CD4-positive, alpha-beta T cell treated with Interleukin-15 for 1 hour (primary cell): ENCODE results near the gene RPL4.
"Not testable (repeated sequence)": the region's sequence is repeated elsewhere in the genome, so short reads cannot be mapped to it uniquely, and the experiment has no call there.

Experiments used
- DNase-seq: peaks from one replicate; pipeline ENCODE4 v3.0.0-alpha.2; 2020

The RPL4 gene

DNA sequence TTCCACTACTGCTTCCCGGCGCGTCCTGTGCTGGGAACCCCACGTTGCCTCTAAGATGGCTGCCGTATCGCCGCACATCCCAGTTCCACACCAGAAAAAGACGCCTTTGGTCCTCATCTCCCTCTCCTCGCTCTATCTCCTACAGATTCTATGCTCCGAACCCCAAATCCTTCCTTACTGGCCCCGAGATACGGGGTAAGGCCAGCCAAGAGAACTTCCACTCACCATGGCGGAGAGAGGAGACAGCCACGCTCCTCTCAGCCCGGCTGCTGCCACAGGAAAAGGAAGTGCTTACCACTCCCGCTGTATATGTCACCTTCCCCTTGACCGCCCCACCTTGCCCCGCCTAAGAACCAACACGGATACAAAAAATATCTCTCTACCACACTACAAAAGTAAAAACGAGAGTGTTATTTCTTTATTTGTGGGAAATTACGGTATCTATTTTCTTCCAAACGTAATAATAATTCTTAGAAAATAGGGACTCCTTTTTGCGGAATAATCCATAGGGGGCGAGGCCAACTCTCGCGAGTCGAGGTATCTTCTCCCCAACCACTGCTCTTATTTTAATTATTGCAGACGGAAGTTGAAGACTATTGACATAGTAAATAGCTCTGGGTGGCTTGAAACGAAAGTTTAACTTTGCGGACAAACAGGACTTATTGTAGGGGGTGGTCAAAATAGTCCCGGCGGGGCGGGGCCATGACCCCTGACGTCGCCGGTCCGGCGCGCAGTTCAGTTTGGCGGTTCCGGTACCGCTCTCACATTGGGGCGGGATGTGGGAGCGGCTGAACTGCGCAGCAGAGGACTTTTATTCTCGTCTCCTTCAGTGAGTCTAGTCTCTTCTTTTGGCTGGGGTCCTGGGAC is at the start of gene RPL4, which contains the start of gene ZWILCH:
RPL4 (minus strand) TSS at position 293 of the 867 bp plus-strand sequence; CDS start at position 228, 65 bp downstream.
ZWILCH (plus strand) TSS at position 764 of the 867 bp plus-strand sequence; CDS start at position 777, 13 bp downstream.
- DNase-seq, result peak; percentile 84

DNA sequence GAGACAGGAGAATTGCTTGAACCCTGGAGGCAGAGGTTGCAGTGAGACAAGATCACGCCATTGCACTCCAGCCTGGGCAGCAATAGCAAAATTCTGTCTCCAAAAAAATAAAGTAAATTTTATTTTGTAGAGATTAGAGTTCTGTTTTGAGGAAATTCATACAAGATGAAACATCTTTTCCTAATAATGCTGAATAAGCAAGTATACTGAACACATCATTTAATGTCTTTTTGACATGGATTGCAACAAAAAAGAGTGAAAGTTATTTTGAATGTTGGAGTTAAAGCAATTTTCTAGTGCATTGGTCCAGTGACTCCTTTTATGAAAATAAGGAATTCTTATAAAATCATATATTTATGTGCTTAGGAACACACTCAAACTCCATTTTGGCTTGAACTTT is 40.6 kb upstream of the RPL4 start:
- no peak for DNase-seq

DNA sequence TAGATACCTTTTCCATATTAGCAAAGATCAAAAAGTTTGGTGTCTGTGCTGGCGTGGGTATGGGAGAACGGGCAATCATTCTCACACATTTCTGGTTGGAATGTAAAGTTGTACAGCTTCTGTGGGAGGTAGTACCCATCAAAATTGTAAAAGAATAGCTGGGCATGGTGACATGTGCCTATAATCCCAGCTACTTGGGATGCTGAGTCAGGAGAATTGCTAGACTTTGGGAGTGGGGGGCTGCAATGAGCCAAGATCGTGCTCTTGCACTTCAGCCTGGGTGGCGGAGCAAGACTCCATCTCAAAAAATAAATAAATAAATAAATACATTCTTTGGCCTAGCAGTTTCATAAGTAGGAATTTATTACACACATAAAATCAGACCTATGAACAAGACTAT is 38.2 kb upstream of the RPL4 start:
- no peak for DNase-seq

DNA sequence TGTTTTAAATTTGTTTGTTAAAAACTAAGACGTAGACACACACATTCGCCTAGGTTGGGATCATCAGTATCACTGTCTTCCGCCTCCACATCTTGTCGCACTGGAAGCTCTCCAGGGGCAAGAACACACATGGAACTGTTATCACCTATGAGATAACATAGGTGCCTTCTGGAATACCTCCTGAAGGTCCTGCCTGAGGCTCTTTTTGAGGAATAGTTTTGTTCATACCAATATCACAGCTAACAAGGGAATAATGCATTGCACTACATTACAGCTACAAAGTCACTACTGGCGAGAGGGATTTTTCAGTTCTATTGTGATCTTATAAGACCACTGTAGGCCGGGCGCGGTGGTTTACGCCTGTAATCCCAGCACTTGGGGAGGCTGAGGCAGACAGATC is 30.4 kb upstream of the RPL4 start:
- no peak for DNase-seq

DNA sequence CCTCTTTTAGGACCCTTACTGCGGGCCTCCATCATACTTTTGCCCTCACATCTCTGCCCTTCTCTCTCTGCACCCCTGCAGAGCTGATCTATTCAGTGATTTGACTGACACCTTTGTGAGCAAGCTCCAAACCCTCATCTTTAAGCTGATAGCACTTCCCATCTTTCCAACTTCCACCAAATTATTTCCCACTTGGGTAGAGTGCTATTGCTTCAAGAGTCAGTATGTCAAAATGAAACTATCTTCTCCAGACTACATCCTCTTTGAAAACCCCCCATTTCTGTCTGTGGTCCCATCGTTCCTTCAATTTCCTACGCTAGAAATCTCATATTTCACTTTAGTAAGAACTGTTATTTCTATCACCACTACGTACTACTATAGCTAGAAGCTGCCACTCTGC is 20.2 kb upstream of the RPL4 start:
- DNase-seq, result no peak

DNA sequence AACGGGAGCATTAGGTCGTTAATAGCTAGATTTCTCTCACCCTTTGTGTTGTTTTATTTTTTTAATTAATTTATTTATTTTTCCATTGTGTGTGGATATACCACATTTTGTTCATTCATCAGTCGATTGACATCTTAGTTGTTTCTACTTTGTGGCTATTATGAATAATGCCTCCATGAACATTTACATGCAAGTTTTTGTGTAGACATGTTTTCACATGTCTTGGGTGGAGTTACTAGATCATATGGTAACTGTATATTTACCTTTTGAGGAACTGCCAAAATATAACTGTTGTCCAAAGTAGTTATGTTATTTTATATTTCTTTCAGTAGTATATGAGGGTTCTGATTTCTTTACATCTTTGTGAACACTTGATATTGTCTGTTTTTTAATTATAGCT is 19.3 kb upstream of the RPL4 start:
- no peak for DNase-seq

DNA sequence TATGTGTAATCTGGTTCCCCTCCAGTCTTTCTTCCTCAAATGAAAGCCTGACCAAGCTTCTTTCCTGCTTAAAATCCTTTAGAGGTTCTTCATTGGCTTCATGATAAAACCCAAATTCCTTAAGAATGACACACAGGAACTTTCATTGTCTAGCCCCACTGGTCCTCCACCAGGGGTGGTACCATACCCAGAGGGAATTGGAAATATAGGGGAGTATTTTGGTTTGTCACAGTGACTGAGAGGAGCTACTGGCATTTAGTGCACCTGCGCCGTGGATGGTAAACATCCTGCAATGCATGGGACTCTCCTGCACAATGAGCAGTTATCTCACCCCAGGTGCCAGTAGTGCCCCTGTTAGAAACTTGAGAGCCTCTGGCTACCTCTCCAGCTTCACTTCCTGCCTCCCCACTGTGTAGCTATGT is 11.3 kb upstream of the RPL4 start:
- no peak for DNase-seq

DNA sequence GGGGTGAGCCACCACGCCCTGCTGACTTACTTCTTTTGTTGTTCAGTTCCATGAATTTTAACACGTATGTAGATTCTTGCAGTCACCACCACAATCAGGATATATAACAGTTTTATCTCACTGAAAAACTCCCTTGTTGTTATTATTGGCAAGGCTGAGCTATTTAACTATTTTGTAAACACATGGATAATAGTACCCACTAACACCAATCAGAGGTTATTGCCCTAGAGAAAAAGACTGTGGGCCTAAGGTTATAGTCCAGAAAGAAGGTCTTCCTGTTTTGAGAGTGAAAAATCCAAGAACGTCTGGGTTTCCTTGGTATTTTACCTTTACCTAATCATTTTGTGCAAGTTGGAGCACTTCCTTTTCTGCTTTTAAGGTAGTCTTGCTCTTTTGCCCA is 9.9 kb upstream of the RPL4 start:
- no peak for DNase-seq

DNA sequence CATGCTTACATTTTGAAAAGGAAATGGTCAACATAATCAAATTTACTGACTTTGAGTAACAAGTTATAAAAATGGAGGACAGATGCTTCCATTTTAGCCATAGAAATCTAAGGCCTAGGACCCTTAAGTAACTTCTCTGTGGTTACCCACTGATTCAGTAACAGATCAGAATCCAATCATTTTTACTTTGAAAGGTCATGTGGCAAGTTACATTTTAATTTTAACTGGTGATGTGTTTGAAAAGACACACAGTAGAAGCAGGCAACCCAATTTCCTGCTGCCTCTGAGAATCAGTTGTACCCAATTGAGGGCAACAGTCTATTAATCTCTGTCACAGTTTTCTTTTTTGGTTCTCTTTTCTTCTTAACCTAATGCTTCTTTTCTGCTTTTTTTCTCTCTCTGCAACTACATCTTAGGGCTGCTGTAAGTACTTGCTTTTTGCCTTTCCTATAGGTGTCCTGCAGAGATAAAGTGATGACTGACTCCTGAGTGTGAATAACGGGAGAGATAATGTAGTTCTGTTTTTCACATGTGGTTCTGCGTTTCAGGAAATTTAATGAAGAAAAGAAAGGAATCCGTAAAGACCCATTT is 3.7 kb upstream of the RPL4 start:
- no peak for DNase-seq

DNA sequence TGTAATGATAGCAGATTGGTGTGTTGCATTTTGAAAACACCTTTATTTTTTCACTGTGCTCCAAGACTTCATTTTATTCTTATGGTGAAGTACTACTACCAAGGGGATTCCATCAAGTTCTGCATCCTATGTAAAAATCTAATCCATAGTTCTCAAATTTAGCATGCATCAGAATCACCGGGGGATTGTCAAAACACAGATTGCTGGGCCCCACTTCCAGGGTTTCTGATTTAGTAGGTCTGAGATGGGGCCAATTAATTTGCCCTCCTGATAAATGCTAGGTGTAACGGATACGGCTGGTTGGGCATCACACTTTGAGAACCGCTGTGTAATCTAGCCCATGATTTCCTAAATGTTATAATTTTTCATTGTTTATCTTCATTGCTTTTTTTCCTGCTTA is 1.2 kb upstream of the RPL4 start:
- DNase-seq, result no peak

DNA sequence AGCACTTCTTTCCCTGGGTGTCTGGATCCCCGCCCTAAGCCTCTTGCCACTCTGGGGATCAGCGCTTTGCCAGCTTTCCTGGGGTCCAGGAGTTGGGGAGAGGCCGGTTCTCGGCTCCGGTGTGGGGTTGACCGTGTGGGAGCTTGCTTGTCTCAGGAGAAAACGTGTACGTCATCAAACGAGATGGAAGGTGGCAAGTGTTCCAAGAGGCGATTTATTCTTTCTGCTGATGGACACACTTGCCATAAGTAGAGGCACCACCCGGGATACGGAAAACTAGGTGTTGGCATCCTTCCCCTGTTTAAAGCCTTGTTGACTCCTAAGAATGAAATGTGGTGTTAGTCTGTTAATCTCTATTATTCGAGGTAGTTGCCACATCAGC is 766 bp upstream of the RPL4 start:
- DNase-seq, result no peak

DNA sequence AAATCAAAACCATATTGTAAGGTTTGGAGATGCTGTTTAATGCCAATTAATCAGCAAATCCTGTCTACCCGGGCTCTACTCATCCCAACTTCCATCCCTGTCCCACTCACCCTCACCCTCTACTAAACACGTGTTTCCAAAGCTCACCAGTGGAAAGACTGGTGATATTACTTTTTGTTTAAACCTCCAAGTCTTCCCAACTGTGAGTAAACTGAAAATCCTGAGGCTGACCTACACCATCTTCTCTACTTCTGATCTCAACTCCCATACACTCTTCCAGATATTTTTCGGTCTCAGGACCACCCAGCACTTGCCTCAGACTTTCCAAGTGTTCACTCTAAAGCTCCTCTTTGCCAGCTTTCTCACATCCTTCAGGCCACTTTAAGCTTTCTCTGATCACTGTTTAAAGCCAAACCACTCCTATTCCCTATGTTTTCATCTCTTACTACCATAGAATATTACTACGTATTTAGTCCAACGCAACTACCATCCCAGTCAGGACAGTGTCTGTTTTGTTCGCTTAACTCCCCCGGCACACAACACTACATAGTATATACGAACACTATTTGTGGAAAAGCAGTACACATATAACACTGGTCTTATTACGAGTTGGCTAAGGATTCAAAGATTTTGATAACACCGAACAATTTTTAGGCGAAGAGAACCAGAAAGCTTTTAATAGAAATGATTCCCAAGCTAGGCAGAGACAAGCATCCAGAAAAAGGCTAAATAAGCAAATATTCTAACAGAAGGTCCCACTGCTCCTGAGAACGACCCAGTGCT is 684 bp downstream of the RPL4 start:
- no peak for DNase-seq

DNA sequence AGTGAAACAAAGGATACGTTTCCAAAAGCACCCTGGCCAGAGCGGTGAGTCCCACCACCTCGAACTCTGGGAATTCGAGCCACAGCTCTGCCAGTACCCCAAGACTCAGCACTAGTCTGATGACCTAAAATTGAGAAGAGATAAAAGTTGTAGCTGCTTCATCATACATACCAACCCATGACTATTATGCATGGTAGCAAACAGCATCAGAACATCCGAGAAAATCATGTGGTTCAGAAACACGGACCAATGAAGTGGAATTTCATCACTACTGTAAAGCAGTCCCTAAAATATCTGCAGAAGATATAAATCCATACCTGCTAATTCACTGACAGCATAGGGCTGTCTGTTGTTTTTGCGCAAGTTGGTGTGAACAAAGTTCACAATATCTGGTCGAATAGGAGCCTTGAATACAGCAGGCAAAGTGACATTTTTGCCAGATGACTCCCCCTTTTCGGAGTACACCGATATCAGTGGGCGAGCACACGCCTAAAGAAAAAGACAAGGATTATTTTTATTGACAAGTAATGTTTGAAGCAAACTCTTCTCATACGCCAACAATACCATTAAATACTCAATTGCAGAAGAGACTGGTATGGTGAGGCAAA is 1.5 kb downstream of the RPL4 start:
- DNase-seq, result not testable (repeated sequence)

DNA sequence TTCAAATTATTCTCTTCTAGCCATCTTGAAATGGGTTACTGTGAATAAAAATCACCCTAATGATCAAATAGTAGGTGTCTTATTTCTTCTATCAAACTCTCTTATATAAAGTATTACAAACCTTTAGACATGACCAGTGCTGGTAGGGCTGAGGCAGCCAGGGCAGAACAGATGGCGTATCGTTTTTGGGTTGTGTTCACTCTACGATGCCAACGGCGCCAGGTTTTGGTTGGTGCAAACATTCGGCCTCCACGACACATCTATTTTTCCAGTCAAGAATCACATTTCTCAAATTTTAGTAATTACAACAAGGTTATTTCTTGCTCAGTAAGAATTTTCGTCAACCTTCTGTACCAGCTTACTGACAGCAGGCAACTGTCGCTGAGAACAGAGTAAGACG is 2.2 kb downstream of the RPL4 start:
- DNase-seq, result no peak

DNA sequence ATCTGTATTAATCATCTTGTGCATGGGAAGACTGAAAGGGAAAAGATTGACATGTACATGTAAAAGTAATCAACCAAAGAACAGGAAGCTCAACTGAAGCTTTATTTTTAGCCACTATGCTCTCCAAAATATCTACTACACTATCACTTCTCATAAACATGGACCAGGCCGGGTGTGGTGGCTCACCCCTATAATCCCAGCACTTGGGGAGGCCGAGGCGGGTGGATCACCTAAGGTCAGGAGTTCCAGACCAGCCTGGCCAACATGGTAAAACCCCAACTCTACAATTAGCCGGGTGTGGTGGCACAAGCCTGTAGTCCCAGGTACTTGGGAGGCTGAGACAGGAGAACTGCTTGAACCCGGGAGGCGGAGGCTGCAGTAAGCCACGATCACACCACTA is 4.3 kb downstream of the RPL4 start:
- not testable (repeated sequence) for DNase-seq

DNA sequence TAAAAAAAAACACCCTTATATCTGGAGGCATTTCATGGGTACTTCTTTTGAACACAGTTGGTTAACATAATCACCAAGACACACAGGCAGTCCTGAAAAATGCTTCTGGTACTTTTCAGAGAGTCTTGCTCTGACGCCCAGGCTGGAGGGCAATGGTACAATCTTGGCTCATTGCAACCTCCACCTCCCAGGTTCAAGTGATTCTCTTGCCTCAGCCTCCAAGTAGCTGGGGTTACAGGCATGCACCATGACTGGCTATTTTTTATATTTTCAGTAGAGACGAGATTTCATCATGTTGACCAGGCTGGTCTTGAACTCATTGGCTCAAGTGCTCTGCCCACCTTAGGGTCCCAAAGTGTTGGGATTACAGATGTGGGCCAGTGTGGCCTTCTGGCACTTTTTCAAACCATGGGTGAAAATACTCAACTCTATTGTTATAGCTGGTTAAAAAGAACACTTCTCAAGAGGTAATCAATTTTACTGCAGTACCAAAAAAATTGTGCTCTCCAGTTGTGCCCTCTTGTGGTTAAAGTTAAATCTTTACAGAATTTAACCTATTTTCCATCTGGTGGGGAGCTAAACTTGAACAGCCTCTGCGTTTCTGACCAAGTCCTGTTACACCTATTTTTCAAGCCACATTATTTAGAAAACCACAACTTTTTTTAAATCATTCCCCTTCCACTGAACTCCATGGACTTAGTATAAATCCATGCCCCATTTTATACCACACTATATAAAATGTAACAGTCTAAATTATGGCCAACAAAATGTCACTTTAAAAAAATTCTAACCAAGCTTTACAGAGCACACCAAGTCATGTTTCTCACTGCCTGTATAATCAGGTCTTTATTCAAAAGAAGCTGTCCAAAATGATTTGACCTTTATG is 5.9 kb downstream of the RPL4 start:
- no peak for DNase-seq

DNA sequence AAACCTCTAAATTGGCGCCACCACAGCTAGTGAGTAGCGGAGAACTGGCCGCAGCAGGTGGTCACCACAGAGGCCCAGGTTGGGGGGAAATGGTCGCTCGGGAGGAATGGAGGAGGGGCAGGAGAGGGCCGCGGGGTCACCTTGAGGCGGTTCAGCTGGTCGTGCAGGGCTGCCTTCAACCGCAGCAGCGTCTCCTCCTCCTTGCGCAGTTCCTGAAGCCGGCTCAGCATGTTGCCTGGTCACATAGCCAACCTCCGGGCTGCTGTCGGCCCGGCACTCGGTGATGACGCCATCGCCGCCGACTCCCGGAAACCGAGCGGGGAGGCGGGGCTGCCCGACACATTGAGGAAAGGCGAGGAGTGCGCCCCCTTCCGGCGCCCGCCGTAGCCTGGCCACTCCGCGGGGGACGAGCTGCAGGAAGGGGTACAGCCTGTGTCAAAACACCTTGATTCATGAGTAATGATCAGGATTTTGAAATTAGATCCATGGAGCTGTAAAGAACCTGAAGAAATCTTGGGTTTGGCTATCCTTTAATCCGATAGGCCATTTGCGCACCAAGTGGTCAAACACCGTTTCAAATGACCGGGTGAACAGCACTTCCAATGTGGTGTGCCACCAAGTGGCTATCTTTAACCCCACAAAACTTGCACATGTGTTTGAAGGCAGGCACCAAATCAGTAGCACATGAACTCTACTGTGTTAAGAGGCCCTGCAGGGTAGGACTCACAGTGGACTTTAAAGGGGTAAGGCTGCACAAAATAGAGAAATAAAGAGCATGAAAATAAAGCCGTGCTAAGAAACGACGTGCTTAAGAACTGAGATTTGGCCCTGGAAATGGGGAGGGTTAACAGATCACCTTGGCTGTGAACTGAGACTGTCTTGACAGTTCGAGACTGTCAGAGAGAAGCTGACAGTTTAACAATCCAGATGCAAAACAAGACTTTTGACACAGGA is 6.9 kb downstream of the RPL4 start, which contains the start of gene SNAPC5:
SNAPC5 (minus strand) TSS at position 261 of the 954 bp plus-strand sequence; CDS start at position 230, 31 bp downstream.
- peak; percentile 96 for DNase-seq

DNA sequence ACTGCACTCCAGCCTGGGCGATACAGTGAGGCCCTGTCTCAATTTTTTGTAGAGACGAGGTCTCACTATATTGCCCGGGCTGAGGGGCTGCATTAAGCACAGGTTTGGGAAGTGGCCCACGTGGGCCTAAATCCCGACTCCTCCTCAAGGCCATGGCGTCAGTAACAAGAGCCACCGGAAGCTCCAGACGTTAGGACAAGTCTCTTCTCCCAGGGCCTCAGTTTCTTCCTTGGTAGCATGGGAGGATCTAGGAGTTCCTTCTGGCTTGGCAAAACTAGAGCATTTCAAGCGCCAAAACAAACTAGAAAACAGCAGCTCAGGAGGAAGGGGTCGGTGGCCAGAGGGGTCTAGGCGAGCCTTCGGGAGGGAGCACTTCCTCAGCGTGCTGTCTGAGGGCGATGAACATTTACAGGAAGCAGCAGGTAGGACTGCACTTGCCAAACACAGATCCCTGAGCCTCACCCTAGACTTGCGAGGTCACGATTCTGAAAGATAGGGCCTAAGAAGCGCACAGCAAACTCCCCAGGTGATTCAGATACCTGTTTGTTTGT is 7.6 kb downstream of the RPL4 start:
- no peak for DNase-seq

DNA sequence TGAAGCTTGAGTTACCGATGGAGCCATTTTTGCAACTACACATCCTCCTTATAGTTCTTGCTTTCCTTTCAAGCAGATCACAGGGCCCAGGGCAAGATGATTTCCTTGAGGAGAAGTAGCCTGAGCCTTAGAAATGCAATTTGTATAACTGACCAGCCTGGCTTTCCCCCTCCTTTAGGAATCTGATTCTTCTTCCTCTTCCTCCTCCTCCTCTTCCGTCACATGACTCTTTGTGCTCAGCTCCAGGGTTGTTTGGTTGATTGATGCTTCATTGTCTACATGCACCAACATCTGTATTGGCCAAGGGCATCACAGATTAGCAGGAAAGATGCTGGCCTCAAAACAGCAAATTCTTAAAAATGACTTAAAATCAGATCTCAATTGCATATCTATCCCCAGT is 10.4 kb downstream of the RPL4 start:
- no peak for DNase-seq

DNA sequence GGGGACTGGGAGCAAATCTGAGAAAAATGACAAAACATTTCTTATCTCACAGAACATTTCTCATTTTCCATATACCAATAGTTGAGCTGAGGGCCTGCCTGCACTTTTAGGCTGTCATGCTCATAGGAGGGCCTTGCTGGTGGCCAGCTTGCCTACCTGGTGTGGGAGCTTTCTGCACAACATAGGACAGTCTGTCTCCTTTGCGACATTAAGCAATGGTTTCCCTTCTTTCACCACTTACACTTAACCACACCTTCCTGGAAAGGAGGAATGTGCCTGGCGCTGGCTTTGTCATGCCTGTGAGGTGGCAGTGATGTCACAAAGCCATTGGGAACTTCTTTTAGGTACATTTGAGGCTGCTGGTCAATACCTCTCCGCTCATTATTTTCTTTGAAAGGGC is 12.8 kb downstream of the RPL4 start:
- DNase-seq, result no peak
